Progenitor cell of endocrine pancreas (in vitro differentiated cells): ENCODE results near the gene YIPF6. TPM values are rescaled to one million over a fixed set of nuclear protein-coding genes. Genes with fewer than 3 reads are reported as not detected.
"Not testable (repeated sequence)": the region's sequence is repeated elsewhere in the genome, so short reads cannot be mapped to it uniquely, and the experiment has no call there.

ENCODE experiments used
- DNase-seq: peaks from one replicate; pipeline ENCODE4 v3.0.0; 2021; ENCODE audit warnings: low spot score; ENCODE audit not compliant: unreplicated experiment
- H3K27ac Mint-ChIP-seq: 2 replicates; pipeline ENCODE4 v1.8.0; 2021; ENCODE audit warnings: mild to moderate bottlenecking, moderate library complexity, mixed read lengths
- H3K27me3 Mint-ChIP-seq: 2 replicates; pipeline ENCODE4 v1.8.0; 2021; ENCODE audit warnings: mixed read lengths
- H3K36me3 Mint-ChIP-seq: 2 replicates; pipeline ENCODE4 v1.8.0; 2022; ENCODE audit warnings: mixed read lengths; ENCODE audit not compliant: insufficient read depth
- H3K4me1 Mint-ChIP-seq: 2 replicates; pipeline ENCODE4 v1.8.0; 2021; ENCODE audit warnings: low read depth, mixed read lengths
- H3K4me3 Mint-ChIP-seq: 2 replicates; pipeline ENCODE4 v1.8.0; 2021; ENCODE audit warnings: low read depth, mild to moderate bottlenecking, moderate library complexity, mixed read lengths
- H3K9me3 Mint-ChIP-seq: 2 replicates; pipeline ENCODE4 v1.8.0; 2021; ENCODE audit warnings: low read depth, mixed read lengths
- CTCF ChIP-seq: fragments of 200-600 bp; sonication (generic); IDR thresholded peaks from one replicate; pipeline ENCODE4 v1.5.0; 2021; ENCODE audit warnings: antibody characterized with exemption, mild to moderate bottlenecking; ENCODE audit not compliant: unreplicated experiment
- total RNA-seq: library from RNA; stranded (reverse); gene quantifications from 2 replicates; pipeline ENCODE4 v1.2.1, GENCODE V29; 2021

Gene YIPF6
- total RNA-seq, 1 donor from 2014 or later, result 47.2 TPM

DNA sequence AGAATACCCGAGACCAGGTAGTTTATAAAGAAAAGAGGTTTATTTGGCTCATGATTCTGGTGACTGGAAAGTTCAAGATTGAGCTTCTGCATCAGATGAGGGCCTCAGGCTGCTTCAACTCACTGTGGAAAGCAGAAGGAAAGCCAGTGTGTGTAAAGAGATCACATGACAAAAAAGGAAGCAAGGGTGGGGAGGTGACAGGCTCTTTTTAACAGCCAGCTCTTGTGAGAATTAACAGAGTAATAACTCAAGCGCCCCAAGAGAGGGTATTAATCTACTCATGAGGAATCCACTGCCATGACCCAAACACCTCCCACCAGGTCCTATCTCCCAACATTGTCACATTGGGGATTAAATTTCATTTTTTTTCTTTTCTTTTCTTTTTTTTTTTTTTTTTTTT is 6.3 kb upstream of the YIPF6 start:
- Mint-ChIP-seq H3K4me1 (peaks cover 1% of the 10 kb centered on the region), H3K27ac (no peak overlapping the region), H3K36me3 (no peaks in the 10 kb centered on the region)

DNA sequence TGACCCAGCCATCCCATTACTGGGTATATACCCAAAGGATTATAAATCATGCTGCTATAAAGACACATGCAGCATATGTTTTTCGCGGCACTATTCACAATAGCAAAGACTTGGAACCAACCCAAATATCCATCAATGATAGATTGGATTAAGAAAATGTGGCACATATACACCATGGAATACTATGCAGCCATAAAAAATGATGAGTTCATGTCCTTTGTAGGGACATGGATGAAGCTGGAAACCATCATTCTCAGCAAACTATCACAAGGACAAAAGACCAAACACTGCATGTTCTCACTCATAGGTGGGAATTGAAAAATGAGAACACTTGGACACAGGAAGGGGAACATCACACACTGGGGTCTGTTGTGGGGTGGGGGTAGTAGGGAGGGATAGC is 5.1 kb upstream of the YIPF6 start:
- H3K9me3 Mint-ChIP-seq, H3K36me3 Mint-ChIP-seq, H3K4me3 Mint-ChIP-seq, DNase-seq, H3K27me3 Mint-ChIP-seq, H3K4me1 Mint-ChIP-seq, H3K27ac Mint-ChIP-seq: not testable (repeated sequence)

More for the DNA sequence above, 6.3 kb upstream of the YIPF6 start:
- no peak overlapping the region for H3K4me3 Mint-ChIP-seq
- TF ChIP-seq CTCF, result no peak
- DNase-seq, result no peak
- H3K27me3 Mint-ChIP-seq, result peaks cover 2% of the 10 kb centered on the region
- peaks cover 4% of the 10 kb centered on the region for H3K9me3 Mint-ChIP-seq

DNA sequence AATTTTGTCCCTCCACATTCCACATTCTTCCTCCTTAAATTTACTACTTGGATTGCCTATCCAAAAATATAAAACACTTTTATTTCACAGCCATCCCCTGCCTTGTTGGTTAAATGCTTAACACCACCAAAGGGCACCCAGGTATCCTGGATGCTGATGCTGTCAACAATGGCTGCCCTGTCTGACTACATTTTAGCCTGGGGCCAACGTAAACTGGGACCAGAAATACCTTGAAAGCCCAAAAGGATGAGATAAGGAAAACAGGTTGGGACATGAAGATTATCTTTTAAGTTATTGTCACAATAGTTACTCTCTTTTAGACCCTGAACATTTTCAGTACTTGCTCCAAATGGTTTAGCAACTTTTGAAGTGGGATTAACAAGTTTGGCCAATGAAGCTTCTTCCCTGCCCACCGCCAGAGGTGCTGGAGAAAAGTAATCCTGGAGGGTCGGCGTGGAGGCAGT is 775 bp upstream of the YIPF6 start:
- Mint-ChIP-seq H3K4me1 (peaks cover 5% of the 10 kb centered on the region), H3K27me3 (peaks cover 2% of the 10 kb centered on the region), H3K4me3 (peak overlapping the region; percentile 93), H3K36me3 (peaks cover 5% of the 10 kb centered on the region), H3K27ac (peak overlapping the region; percentile 100), H3K9me3 (peaks cover 10% of the 10 kb centered on the region)
- no peak for DNase-seq
- peak; percentile 23 for TF ChIP-seq CTCF

- no peak for TF ChIP-seq CTCF
- peak overlapping the region; percentile 93 for H3K4me3 Mint-ChIP-seq
- H3K4me1 Mint-ChIP-seq, result peaks cover 5% of the 10 kb centered on the region
- peak overlapping the region; percentile 100 for H3K27ac Mint-ChIP-seq
- H3K27me3 Mint-ChIP-seq, result peaks cover under 1% of the 10 kb centered on the region
- peaks cover 5% of the 10 kb centered on the region for H3K36me3 Mint-ChIP-seq
- DNase-seq, result no peak
- peaks cover 8% of the 10 kb centered on the region for H3K9me3 Mint-ChIP-seq
These were observed 973 bp downstream of the YIPF6 start for GRCh38 chrX:68499543-68500504.

GRCh38 chrX:68503836-68504636 is 5.2 kb downstream of the YIPF6 start:
- no peak for TF ChIP-seq CTCF
- no peaks in the 10 kb centered on the region for H3K4me1 Mint-ChIP-seq
- peaks cover 13% of the 10 kb centered on the region for H3K9me3 Mint-ChIP-seq
- no peak for DNase-seq
- no peak overlapping the region for H3K27ac Mint-ChIP-seq
- H3K27me3 Mint-ChIP-seq, result no peaks in the 10 kb centered on the region
- peaks cover 7% of the 10 kb centered on the region for H3K36me3 Mint-ChIP-seq
- H3K4me3 Mint-ChIP-seq, result no peak overlapping the region
